Gastroesophageal sphincter (tissue), 3 donors: Measurements from ENCODE around the gene CMSS1.

Source experiments
- POLR2A ChIP-seq, 2 donors: fragments of 450-650 bp; IDR thresholded peaks; one replicate each; pipeline ENCODE4 v1.6.1; 2017; ENCODE audit warnings: antibody characterized with exemption in 2 of 2, mild to moderate bottlenecking in 2 of 2, moderate library complexity in 1 of 2
- TF ChIP-seq, protein P1 (sequence below), 4 experiments: fragments of 200-600 bp in 2 of 4; fragments of 450-650 bp in 2 of 4; sonication (generic) in 1 of 4; IDR thresholded peaks; one replicate each; pipeline ENCODE4 v1.5.1; 2017 to 2019; ENCODE audit warnings: antibody characterized with exemption in 4 of 4, mild to moderate bottlenecking in 2 of 4, moderate library complexity in 2 of 4

GRCh38 chr3:99838755-99839154 lies 21.1 kb downstream of the CMSS1 start:
- TF ChIP-seq, protein P1, sequence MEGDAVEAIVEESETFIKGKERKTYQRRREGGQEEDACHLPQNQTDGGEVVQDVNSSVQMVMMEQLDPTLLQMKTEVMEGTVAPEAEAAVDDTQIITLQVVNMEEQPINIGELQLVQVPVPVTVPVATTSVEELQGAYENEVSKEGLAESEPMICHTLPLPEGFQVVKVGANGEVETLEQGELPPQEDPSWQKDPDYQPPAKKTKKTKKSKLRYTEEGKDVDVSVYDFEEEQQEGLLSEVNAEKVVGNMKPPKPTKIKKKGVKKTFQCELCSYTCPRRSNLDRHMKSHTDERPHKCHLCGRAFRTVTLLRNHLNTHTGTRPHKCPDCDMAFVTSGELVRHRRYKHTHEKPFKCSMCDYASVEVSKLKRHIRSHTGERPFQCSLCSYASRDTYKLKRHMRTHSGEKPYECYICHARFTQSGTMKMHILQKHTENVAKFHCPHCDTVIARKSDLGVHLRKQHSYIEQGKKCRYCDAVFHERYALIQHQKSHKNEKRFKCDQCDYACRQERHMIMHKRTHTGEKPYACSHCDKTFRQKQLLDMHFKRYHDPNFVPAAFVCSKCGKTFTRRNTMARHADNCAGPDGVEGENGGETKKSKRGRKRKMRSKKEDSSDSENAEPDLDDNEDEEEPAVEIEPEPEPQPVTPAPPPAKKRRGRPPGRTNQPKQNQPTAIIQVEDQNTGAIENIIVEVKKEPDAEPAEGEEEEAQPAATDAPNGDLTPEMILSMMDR (IDR thresholded peaks at IDR 0.05): no peak
- TF ChIP-seq POLR2A (IDR thresholded peaks at IDR 0.05): no peak
